Sigmoid colon (tissue), 4 donors: Measurements from ENCODE around the gene LPP.

Experiments used
- CTCF ChIP-seq, 4 experiments: fragments of 450-650 bp in 3 of 4; fragments of 200-600 bp in 1 of 4; IDR thresholded peaks; one replicate each; pipeline ENCODE4 v1.5.1; 2016 to 2019; ENCODE audit warnings: antibody characterized with exemption in 4 of 4, mild to moderate bottlenecking in 3 of 4, moderate library complexity in 2 of 4
- POLR2A ChIP-seq, 2 donors: fragments of 450-650 bp; IDR thresholded peaks; one replicate each; pipeline ENCODE4 v1.6.1; 2016; ENCODE audit warnings: antibody characterized with exemption in 2 of 2, mild to moderate bottlenecking in 2 of 2, moderate library complexity in 2 of 2
- POLR2AphosphoS5 ChIP-seq, 4 donors: sonication (generic); formaldehyde crosslinking; IDR thresholded peaks; one replicate each; pipeline ENCODE4 v1.6.1; 2017; ENCODE audit warnings: antibody characterized with exemption in 4 of 4

DNA sequence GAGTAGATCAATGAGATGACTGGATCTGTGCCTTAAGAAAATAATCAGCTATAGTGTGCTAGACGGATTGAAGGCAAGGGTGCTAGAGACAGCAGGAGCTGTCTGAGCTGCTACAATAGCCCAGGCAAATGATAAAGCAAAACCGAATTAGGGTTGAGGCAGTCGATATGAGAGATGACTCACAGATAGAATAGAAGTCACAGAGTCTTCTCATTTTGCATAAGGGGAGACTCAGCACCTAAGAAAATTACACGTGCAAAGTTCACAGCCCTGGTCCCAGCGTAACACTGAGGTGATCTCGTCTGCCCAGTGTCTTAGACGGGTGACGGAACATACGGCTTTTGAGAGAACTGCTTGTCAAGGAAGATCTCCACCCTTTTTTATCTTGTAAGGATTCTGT, 11.6 kb downstream of the LPP start:
- TF ChIP-seq CTCF (IDR thresholded peaks at IDR 0.05) (no peak), POLR2A (IDR thresholded peaks at IDR 0.05) (no peak), POLR2AphosphoS5 (IDR thresholded peaks at IDR 0.05) (no peak)
